K562 (cell line): ENCODE measurements around the gene CCL13. TPM values are rescaled to one million over a fixed set of nuclear protein-coding genes. Genes with fewer than 3 reads are reported as not detected.

Experiments
- ATAC-seq: fragments of 200-7000 bp; cut with Tn5 transposase; 3 replicates; pipeline ENCODE4 v1.9.1; 2020; ENCODE audit warnings: moderate library complexity
- BruUV-seq: library from RNA; stranded (reverse); fragments of 400-500 nt; replicated peaks from 2 replicates; lab custom pipeline; 2021; lab: Mats Ljungman, UMichigan
- CTCF ChIA-PET: fragments of 300-600 bp; formaldehyde crosslinking; extraction: SDS; loops from one replicate; lab custom pipeline; 2021; ENCODE audit warnings: low intra/inter-chr PET ratio; lab: Yijun Ruan, JAX
- POLR2A ChIA-PET: fragments of 300-600, 350-650 bp; sonication (Branson Sonifier 250); formaldehyde crosslinking; extraction: SDS; loops from one replicate; lab custom pipeline; 2021; ENCODE audit warnings: antibody characterized with exemption, inconsistent platforms; lab: Yijun Ruan, JAX
- DNase-seq, 4 experiments: peaks; one replicate each; pipeline versions ENCODE4 v3.0.0 to v3.0.0-alpha.2; 2011 to 2018; ENCODE audit warnings: low spot score in 3 of 4, mixed read lengths in 3 of 4; ENCODE audit errors: extremely low read depth in 1 of 4
- FAIRE-seq: peaks from 2 replicates; lab custom pipeline; 2011; peaks lifted over from hg19 to GRCh38; lab: Jason Lieb, UNC
- H2AFZ ChIP-seq: 2 replicates; pipeline ENCODE4 v1.6.0; 2011; ENCODE audit warnings: low read depth, low read length, control low read depth, inconsistent platforms
- H3K27ac ChIP-seq: fragments of 200-600 bp; 3 replicates; pipeline ENCODE4 v1.8.0; 2011; ENCODE audit warnings: low read depth, mild to moderate bottlenecking, control low read depth, inconsistent platforms, low read length, moderate library complexity, mixed read lengths; ENCODE audit errors: extremely low read depth
- H3K27me3 ChIP-seq, 2 experiments: fragments of 300-600 bp in 1 of 2; 2 replicates in 1 of 2; 3 replicates in 1 of 2; pipeline versions ENCODE4 v1.6.0 to v1.8.0; 2011; ENCODE audit warnings: inconsistent platforms in 2 of 2, low read length in 2 of 2, mild to moderate bottlenecking in 1 of 2, mixed read lengths in 1 of 2, moderate library complexity in 1 of 2; ENCODE audit not compliant: control insufficient read depth in 2 of 2, insufficient read depth in 2 of 2
- H3K36me3 ChIP-seq: fragments of 300-600 bp; 3 replicates; pipeline ENCODE4 v1.8.0; 2011; ENCODE audit warnings: mild to moderate bottlenecking, low read length, inconsistent platforms; ENCODE audit not compliant: control insufficient read depth, insufficient read depth
- H3K4me1 ChIP-seq, 2 experiments: fragments of 200-600 bp in 1 of 2; replicated peaks in 1 of 2; 2 replicates in 1 of 2; 3 replicates in 1 of 2; pipeline versions ENCODE4 v1.5.1 to v1.8.0; 2011; ENCODE audit warnings: inconsistent platforms in 2 of 2, low read length in 2 of 2, mild to moderate bottlenecking in 1 of 2, mixed read lengths in 1 of 2, moderate library complexity in 1 of 2; ENCODE audit not compliant: control insufficient read depth in 2 of 2, insufficient read depth in 2 of 2
- H3K4me2 ChIP-seq: 2 replicates; pipeline ENCODE4 v1.6.1; 2011; ENCODE audit warnings: low read length, control low read depth, inconsistent platforms, mixed read lengths; ENCODE audit not compliant: insufficient read depth
- H3K4me3 ChIP-seq: fragments of 200-600 bp; sonication (generic), shearing (Covaris generic); 2 replicates; pipeline ENCODE4 v1.5.1; 2016; ENCODE audit warnings: control low read depth, inconsistent platforms
- H3K79me2 ChIP-seq: fragments of 200-600 bp; 3 replicates; pipeline ENCODE4 v1.8.0; 2011; ENCODE audit warnings: low read length, inconsistent platforms; ENCODE audit not compliant: control insufficient read depth, insufficient read depth
- H3K9ac ChIP-seq, 2 experiments: 2 replicates each; pipeline versions ENCODE4 v1.6.0 to v1.6.1; 2011; ENCODE audit warnings: low read depth in 2 of 2, low read length in 2 of 2, control low read depth in 1 of 2, inconsistent platforms in 1 of 2, mild to moderate bottlenecking in 1 of 2, mixed read lengths in 1 of 2; ENCODE audit not compliant: insufficient read depth in 1 of 2
- H3K9me1 ChIP-seq: one replicate; pipeline ENCODE4 v1.6.0; 2011; ENCODE audit warnings: inconsistent platforms, mild to moderate bottlenecking, low read length, moderate library complexity; ENCODE audit not compliant: control insufficient read depth, insufficient read depth
- H3K9me3 ChIP-seq: replicated peaks from 2 replicates; pipeline ENCODE4 v1.5.1; 2011; ENCODE audit warnings: low read depth, low read length, inconsistent platforms; ENCODE audit not compliant: control insufficient read depth, insufficient read depth
- H4K20me1 ChIP-seq: replicated peaks from 2 replicates; pipeline ENCODE4 v1.6.1; 2011; ENCODE audit warnings: low read length, inconsistent platforms, mixed read lengths; ENCODE audit not compliant: control insufficient read depth, insufficient read depth
- JUND ChIP-seq, 2 experiments: IDR thresholded peaks; 2 replicates in 1 of 2; 3 replicates in 1 of 2; pipeline ENCODE4 v1.6.1; 2011; ENCODE audit warnings: borderline replicate concordance in 2 of 2, low read depth in 2 of 2, low read length in 2 of 2, improper control_type of control experiment in 1 of 2, missing biosample characterization in 1 of 2, missing genetic modification characterization in 1 of 2, missing genetic modification reagents in 1 of 2
- PTTG1 ChIP-seq: fragments of 450-650 bp; IDR thresholded peaks from 2 replicates; pipeline ENCODE4 v1.6.1; 2016; ENCODE audit warnings: low read depth, mild to moderate bottlenecking, missing genetic modification characterization, missing compliant biosample characterization
- THRB ChIP-seq: fragments of 450-650 bp; formaldehyde crosslinking; conservative IDR thresholded peaks from 2 replicates; pipeline ENCODE4 v1.4.0; 2022; ENCODE audit warnings: mild to moderate bottlenecking, missing genetic modification characterization
- TRIM24 ChIP-seq, 2 experiments: fragments of 450-650 bp; IDR thresholded peaks; 2 replicates each; pipeline ENCODE4 v1.6.1; 2016
- ZNF12 ChIP-seq: sonication (generic); formaldehyde crosslinking; IDR thresholded peaks from 2 replicates; pipeline ENCODE4 v1.4.0; 2020; ENCODE audit warnings: mild to moderate bottlenecking, missing genetic modification reagents
- WGBS: fragments of 100-300 bp; shearing (Covaris generic); methylation state at CpG from one replicate; pipeline ENCODE4 v1.1.6; 2016; ENCODE audit warnings: low coverage, mixed read lengths; ENCODE audit not compliant: insufficient coverage; ENCODE audit errors: missing lambda C conversion rate; 5-methylcytosine and 5-hydroxymethylcytosine counted together
- in situ Hi-C: fragments of 300-500 bp; cut with MboI; formaldehyde crosslinking; loops from 4 replicates; pipeline ENCODE4 v1.15.0; 2018; ENCODE audit warnings: inconsistent platforms, mixed read lengths
- intact Hi-C: fragments of 100-400 bp; cut with micrococcal nuclease; formaldehyde crosslinking; loops from 2 replicates; pipeline ENCODE4 v1.14.2; 2022
- polyA plus RNA-seq, 8 experiments: library from polyadenylated mRNA; depleted of rRNA in 4 of 8; stranded (reverse) in 5 of 8; unstranded in 3 of 8; fragments of >200 nt; fragmentation: Nextera tagmentation in 2 of 8; fragmentation: Illumina TruSeq in 1 of 8; extraction: Ambion mirVana in 2 of 8; extraction: Trizol in 1 of 8; gene quantifications; 2 replicates each; pipeline versions ENCODE4 v1.2.1 to v1.2.3, GENCODE V29; 2011 to 2014; ENCODE audit warnings: inconsistent platforms in 1 of 8, missing spikeins in 1 of 8
- total RNA-seq, 7 experiments: library from RNA; depleted of rRNA in 6 of 7; stranded (reverse); fragments of >200 nt in 6 of 7; fragmentation: Illumina TruSeq in 2 of 7; extraction: Trizol in 2 of 7; gene quantifications; 2 replicates each; pipeline versions ENCODE4 v1.2.1 to v1.2.3, GENCODE V29; 2011 to 2021; ENCODE audit warnings: low replicate concordance in 1 of 7

Gene CCL13
- total and polyA plus RNA-seq, 9 of the 15 experiments (the other 6 are each of a cell fraction or from before 2014, with no cell fraction given), result not detected

GRCh38 chr17:34377078-34377823 lies 21.0 kb downstream of the CCL13 start:
- H3K4me2 ChIP-seq, result no peak overlapping the region
- ChIA-PET CTCF (interaction anchor here (0.9 kb wide), 1 partner anchor 179 kb away, joined by 3 read pairs; no protein-coding TSS in a partner anchor), POLR2A (interaction anchor here (0.6 to 1.1 kb wide), 4 partner anchors 12 to 1859 kb away, joined by 3 read pairs; no protein-coding TSS in a partner anchor)
- H3K27ac ChIP-seq, result peak overlapping the region; percentile 55; the same call in 1 of the 3 replicates
- H2AFZ ChIP-seq, result peak overlapping the region; percentile 83
- peak; percentile 11 for FAIRE-seq
- intact Hi-C loops, result no loop called here
- H4K20me1 ChIP-seq, result no peaks in the 10 kb centered on the region
- ATAC-seq, result no peak
- H3K9ac ChIP-seq, result no peak overlapping the region
- no TSS peak for BruUV-seq
- no peaks in the 10 kb centered on the region for H3K79me2 ChIP-seq
- peaks cover 0 to 10% of the 10 kb centered on the region in 2 experiments; a peak in 3 of 5 replicates for H3K4me1 ChIP-seq
- H3K9me1 ChIP-seq, result no peaks in the 10 kb centered on the region
- H3K4me3 ChIP-seq, result no peak overlapping the region
- 29% methylated on average over 3 of the region's 3 CpGs for WGBS
- H3K9me3 ChIP-seq, result no peaks in the 10 kb centered on the region
- in situ Hi-C loops, result no loop called here
- TF ChIP-seq PTTG1 (tag) (no peak), JUND (IDR thresholded peaks at IDR 0.05; ENCODE audit: borderline replicate concordance, low read depth, low read length) (no peak), JUND (tag; IDR thresholded peaks at IDR 0.05; ENCODE audit: borderline replicate concordance, low read depth, low read length) (0 out of 3 replicates have a peak, but pooled peaks have one; percentile 2), ZNF12 (peak; percentile 84), TRIM24 (IDR thresholded peaks at IDR 0.05) (no peak), THRB (CRISPR knock-in tag) (no peak)
- H3K27me3 ChIP-seq, result no peaks in the 10 kb centered on the region
- H3K36me3 ChIP-seq, result no peaks in the 10 kb centered on the region
- no peak for DNase-seq
